GM23338 (cell line): ENCODE measurements around the gene UCKL1. TPM values are rescaled to one million over a fixed set of nuclear protein-coding genes. Genes with fewer than 3 reads are reported as not detected.

Source experiments
- ATAC-seq: fragments of 200-7000 bp; cut with Tn5 transposase; 3 replicates; pipeline ENCODE4 v1.9.1; 2020
- DNase-seq: peaks from one replicate; pipeline ENCODE4 v3.0.0-alpha.2; 2015; ENCODE audit warnings: low spot score
- H2AFZ ChIP-seq: fragments of 200-600 bp; sonication (generic); 2 replicates; pipeline ENCODE4 v1.8.0; 2016; ENCODE audit warnings: antibody characterized with exemption, mild to moderate bottlenecking, moderate library complexity
- H3F3A ChIP-seq: fragments of 200-600 bp; sonication (generic); replicated peaks from 2 replicates; pipeline ENCODE4 v1.8.0; 2017; ENCODE audit warnings: antibody characterized with exemption, mixed run types, low read depth
- H3K27ac ChIP-seq: fragments of 200-600 bp; sonication (generic); 2 replicates; pipeline ENCODE4 v1.6.1; 2016; ENCODE audit warnings: low read depth
- H3K27me3 ChIP-seq: fragments of 200-600 bp; sonication (generic); 2 replicates; pipeline ENCODE4 v1.8.0; 2016; ENCODE audit warnings: mild to moderate bottlenecking, mixed run types, moderate library complexity; ENCODE audit not compliant: insufficient read depth
- H3K36me3 ChIP-seq: fragments of 200-600 bp; sonication (generic); 2 replicates; pipeline ENCODE4 v1.8.0; 2016; ENCODE audit warnings: mild to moderate bottlenecking; ENCODE audit not compliant: insufficient read depth
- H3K4me1 ChIP-seq: fragments of 200-600 bp; sonication (generic); 2 replicates; pipeline ENCODE4 v1.8.0; 2016; ENCODE audit warnings: mild to moderate bottlenecking, moderate library complexity; ENCODE audit not compliant: insufficient read depth
- H3K4me2 ChIP-seq: fragments of 200-600 bp; sonication (generic); 2 replicates; pipeline ENCODE4 v1.7.1; 2017; ENCODE audit warnings: mixed run types
- H3K4me3 ChIP-seq: fragments of 200-600 bp; sonication (generic); 2 replicates; pipeline ENCODE4 v1.6.1; 2016; ENCODE audit warnings: mixed run types
- H3K79me2 ChIP-seq: fragments of 200-600 bp; sonication (generic); replicated peaks from 2 replicates; pipeline ENCODE4 v1.8.0; 2017; ENCODE audit warnings: mild to moderate bottlenecking; ENCODE audit not compliant: insufficient read depth
- H3K9me2 ChIP-seq: fragments of 200-600 bp; sonication (generic); 2 replicates; pipeline ENCODE4 v1.8.0; 2017; ENCODE audit not compliant: insufficient read depth
- H4K20me1 ChIP-seq: fragments of 200-600 bp; sonication (generic); replicated peaks from 2 replicates; pipeline ENCODE4 v1.8.0; 2017; ENCODE audit warnings: mild to moderate bottlenecking; ENCODE audit not compliant: insufficient read depth
- H3K27ac Mint-ChIP-seq: 2 replicates; pipeline ENCODE4 v1.8.0; 2020; ENCODE audit warnings: inconsistent platforms, mild to moderate bottlenecking, moderate library complexity, mixed read lengths
- H3K27me3 Mint-ChIP-seq: 3 replicates; pipeline ENCODE4 v1.8.0; 2022; ENCODE audit warnings: low read depth, mild to moderate bottlenecking, moderate library complexity, mixed read lengths, inconsistent platforms; ENCODE audit not compliant: insufficient read depth, poor library complexity
- H3K36me3 Mint-ChIP-seq: 3 replicates; pipeline ENCODE4 v1.8.0; 2021; ENCODE audit warnings: low read depth, mild to moderate bottlenecking, inconsistent platforms, moderate library complexity, mixed read lengths
- H3K4me1 Mint-ChIP-seq: 3 replicates; pipeline ENCODE4 v1.8.0; 2020; ENCODE audit warnings: mild to moderate bottlenecking, inconsistent platforms, mixed read lengths
- H3K4me3 Mint-ChIP-seq: 3 replicates; pipeline ENCODE4 v1.8.0; 2021; ENCODE audit warnings: moderate library complexity, mild to moderate bottlenecking, inconsistent platforms, mixed read lengths
- H3K9me3 Mint-ChIP-seq: 3 replicates; pipeline ENCODE4 v1.8.0; 2020; ENCODE audit warnings: moderate library complexity, mild to moderate bottlenecking, inconsistent platforms, mixed read lengths
- CREB1 ChIP-seq: fragments of 250-450 bp; sonication (Bioruptor Pico); IDR thresholded peaks from 2 replicates; pipeline ENCODE4 v1.5.0; 2020; ENCODE audit warnings: low read depth, mild to moderate bottlenecking, moderate library complexity
- CTCF ChIP-seq, 2 experiments: fragments of 200-600 bp in 1 of 2; sonication (generic) in 1 of 2; conservative IDR thresholded peaks; 2 replicates each; pipeline versions ENCODE4 v1.5.1 to v1.6.1; 2016 to 2017; ENCODE audit warnings: antibody characterized with exemption in 2 of 2, low read depth in 2 of 2, mild to moderate bottlenecking in 2 of 2, moderate library complexity in 1 of 2
- ETS1 ChIP-seq: IDR thresholded peaks from 2 replicates; pipeline ENCODE4 v1.6.1; 2016; ENCODE audit warnings: antibody characterized with exemption
- EZH2 ChIP-seq: fragments of 200-600 bp; sonication (generic); IDR thresholded peaks from one replicate; pipeline ENCODE4 v1.8.0; 2017; ENCODE audit warnings: antibody characterized with exemption, mild to moderate bottlenecking, low read depth; ENCODE audit not compliant: unreplicated experiment
- EZH2phosphoT487 ChIP-seq: fragments of 200-600 bp; sonication (generic); IDR thresholded peaks from one replicate; pipeline ENCODE4 v1.8.1; 2018; ENCODE audit warnings: antibody characterized with exemption; ENCODE audit not compliant: unreplicated experiment
- JUNB ChIP-seq: IDR thresholded peaks from one replicate; pipeline ENCODE4 v1.6.1; 2016; ENCODE audit warnings: antibody characterized with exemption; ENCODE audit not compliant: unreplicated experiment
- NANOG ChIP-seq: IDR thresholded peaks from 2 replicates; pipeline ENCODE4 v1.6.1; 2016; ENCODE audit warnings: antibody characterized with exemption, borderline replicate concordance
- POLR2AphosphoS5 ChIP-seq: IDR thresholded peaks from 2 replicates; pipeline ENCODE4 v1.6.1; 2016; ENCODE audit warnings: antibody characterized with exemption, low read depth
- STAT1 ChIP-seq: IDR thresholded peaks from one replicate; pipeline ENCODE4 v1.6.1; 2016; ENCODE audit warnings: antibody characterized with exemption; ENCODE audit not compliant: unreplicated experiment
- ZNF114 ChIP-seq: fragments of 250-450 bp; sonication (Bioruptor Pico); IDR thresholded peaks from 2 replicates; pipeline ENCODE4 v1.5.0; 2020; ENCODE audit warnings: mild to moderate bottlenecking, moderate library complexity
- ZNF331 ChIP-seq: fragments of 250-450 bp; sonication (Bioruptor Pico); IDR thresholded peaks from 2 replicates; pipeline ENCODE4 v1.5.0; 2020; ENCODE audit warnings: low read depth, mild to moderate bottlenecking, moderate library complexity
- ZNF462 ChIP-seq: fragments of 250-450 bp; sonication (Bioruptor Pico); IDR thresholded peaks from 2 replicates; pipeline ENCODE4 v1.5.0; 2020; ENCODE audit warnings: mild to moderate bottlenecking, moderate library complexity
- polyA plus RNA-seq: library from polyadenylated mRNA; unstranded; fragments of >200 nt; fragmentation: Nextera tagmentation; extraction: Ambion mirVana; gene quantifications from 2 replicates; pipeline ENCODE4 v1.2.1, GENCODE V29; 2016
- total RNA-seq: library from RNA; depleted of rRNA; stranded (reverse); fragments of >200 nt; shearing (Covaris generic); gene quantifications from 2 replicates; pipeline ENCODE4 v1.2.3, GENCODE V29; 2014
- TF ChIP-seq, protein P1 (sequence below): IDR thresholded peaks from one replicate; pipeline ENCODE4 v1.6.1; 2018; ENCODE audit warnings: antibody characterized with exemption; ENCODE audit not compliant: unreplicated experiment

The UCKL1 gene
- total and polyA plus RNA-seq, 2 experiments from 2014 or later: 56.8 to 82.5 TPM

DNA sequence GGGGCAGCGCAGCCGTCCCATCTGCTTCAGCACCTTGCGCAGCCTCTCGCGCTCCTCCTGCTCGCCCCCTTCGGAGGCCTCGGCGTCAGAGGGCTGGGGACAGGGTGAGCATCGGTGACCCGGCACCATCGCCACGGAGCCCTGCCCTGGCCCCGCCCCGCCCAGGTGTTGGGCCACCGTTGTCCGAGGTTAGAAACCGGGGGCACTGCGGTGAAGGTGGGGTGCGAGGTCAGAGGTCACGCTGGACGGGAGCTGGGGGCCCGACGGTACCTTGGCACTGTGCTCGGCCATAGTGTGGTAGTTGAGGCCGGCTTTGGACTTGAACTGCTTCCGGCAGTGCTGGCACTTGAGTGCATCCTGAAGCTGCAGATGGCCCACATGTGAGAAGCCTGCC is 7.1 kb upstream of the UCKL1 start:
- no peak overlapping the region for H3K4me3 ChIP-seq
- H3K4me1 ChIP-seq: peaks cover 12% of the 10 kb centered on the region
- no peaks in the 10 kb centered on the region for H3F3A ChIP-seq
- H3K27me3 ChIP-seq: no peaks in the 10 kb centered on the region
- peaks cover 16% of the 10 kb centered on the region for H3K4me1 Mint-ChIP-seq
- no peaks in the 10 kb centered on the region for H3K36me3 ChIP-seq
- no peak overlapping the region for H3K27ac Mint-ChIP-seq
- TF ChIP-seq JUNB: no peak
- no peak for TF ChIP-seq ETS1
- no peak for TF ChIP-seq NANOG
- no peak for TF ChIP-seq EZH2phosphoT487
- TF ChIP-seq ZNF331 (CRISPR knock-in tag): no peak
- no peak for TF ChIP-seq CREB1 (CRISPR knock-in tag)
- TF ChIP-seq ZNF462 (CRISPR knock-in tag): no peak
- TF ChIP-seq CTCF (conservative IDR thresholded peaks at IDR 0.05; ENCODE audit: low read depth in 2 of 2): no peak
- TF ChIP-seq EZH2: no peak
- TF ChIP-seq, protein P1, sequence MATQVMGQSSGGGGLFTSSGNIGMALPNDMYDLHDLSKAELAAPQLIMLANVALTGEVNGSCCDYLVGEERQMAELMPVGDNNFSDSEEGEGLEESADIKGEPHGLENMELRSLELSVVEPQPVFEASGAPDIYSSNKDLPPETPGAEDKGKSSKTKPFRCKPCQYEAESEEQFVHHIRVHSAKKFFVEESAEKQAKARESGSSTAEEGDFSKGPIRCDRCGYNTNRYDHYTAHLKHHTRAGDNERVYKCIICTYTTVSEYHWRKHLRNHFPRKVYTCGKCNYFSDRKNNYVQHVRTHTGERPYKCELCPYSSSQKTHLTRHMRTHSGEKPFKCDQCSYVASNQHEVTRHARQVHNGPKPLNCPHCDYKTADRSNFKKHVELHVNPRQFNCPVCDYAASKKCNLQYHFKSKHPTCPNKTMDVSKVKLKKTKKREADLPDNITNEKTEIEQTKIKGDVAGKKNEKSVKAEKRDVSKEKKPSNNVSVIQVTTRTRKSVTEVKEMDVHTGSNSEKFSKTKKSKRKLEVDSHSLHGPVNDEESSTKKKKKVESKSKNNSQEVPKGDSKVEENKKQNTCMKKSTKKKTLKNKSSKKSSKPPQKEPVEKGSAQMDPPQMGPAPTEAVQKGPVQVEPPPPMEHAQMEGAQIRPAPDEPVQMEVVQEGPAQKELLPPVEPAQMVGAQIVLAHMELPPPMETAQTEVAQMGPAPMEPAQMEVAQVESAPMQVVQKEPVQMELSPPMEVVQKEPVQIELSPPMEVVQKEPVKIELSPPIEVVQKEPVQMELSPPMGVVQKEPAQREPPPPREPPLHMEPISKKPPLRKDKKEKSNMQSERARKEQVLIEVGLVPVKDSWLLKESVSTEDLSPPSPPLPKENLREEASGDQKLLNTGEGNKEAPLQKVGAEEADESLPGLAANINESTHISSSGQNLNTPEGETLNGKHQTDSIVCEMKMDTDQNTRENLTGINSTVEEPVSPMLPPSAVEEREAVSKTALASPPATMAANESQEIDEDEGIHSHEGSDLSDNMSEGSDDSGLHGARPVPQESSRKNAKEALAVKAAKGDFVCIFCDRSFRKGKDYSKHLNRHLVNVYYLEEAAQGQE: no peak
- TF ChIP-seq POLR2AphosphoS5: no peak
- no peak for TF ChIP-seq ZNF114 (CRISPR knock-in tag)
- no peak for TF ChIP-seq STAT1
- peaks cover 2% of the 10 kb centered on the region; the same call in 1 of the 2 replicates for H3K79me2 ChIP-seq
- ATAC-seq (no peak), DNase-seq (no peak)
- H3K4me2 ChIP-seq: no peak overlapping the region
- H3K9me2 ChIP-seq: no peaks in the 10 kb centered on the region
- H3K27me3 Mint-ChIP-seq: peaks cover 6% of the 10 kb centered on the region
- peaks cover 30% of the 10 kb centered on the region; the same call in 2 of the 3 replicates for H3K36me3 Mint-ChIP-seq
- no peak overlapping the region for H3K27ac ChIP-seq
- H3K4me3 Mint-ChIP-seq: no peak overlapping the region
- no peaks in the 10 kb centered on the region for H3K9me3 Mint-ChIP-seq
- H2AFZ ChIP-seq: no peak overlapping the region
- no peaks in the 10 kb centered on the region for H4K20me1 ChIP-seq
